ENCODE results near the gene MSRB1.
A peak's percentile ranks its signal among the peaks of the same experiment; 100 is the strongest.
"Not testable (repeated sequence)": the region's sequence is repeated elsewhere in the genome, so short reads cannot be mapped to it uniquely, and the experiment has no call there.

MSRB1 gene

GRCh38 chr16:1978476-1979120 is 35.6 kb upstream of the MSRB1 start:
- DNase-seq: no peak

DNA sequence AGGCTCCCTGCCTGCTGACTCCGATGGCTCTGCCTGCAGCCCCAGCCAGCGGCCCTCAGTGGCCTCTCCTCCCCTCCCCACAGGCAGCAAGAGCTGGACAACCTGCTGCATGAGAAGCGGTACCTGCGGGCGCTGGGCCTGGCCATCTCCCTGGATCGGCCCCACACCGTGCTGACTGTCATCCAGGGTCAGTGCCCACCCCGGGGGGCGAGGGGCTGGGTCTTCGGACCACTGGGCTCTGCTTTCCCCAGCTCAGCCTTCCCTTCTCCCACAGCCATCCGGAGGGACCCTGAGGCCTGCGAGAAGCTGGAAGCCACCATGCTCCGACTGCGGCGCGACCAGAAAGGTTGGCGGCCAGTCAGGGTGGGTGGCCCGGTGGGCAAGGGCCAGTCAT is 34.9 kb upstream of the MSRB1 start:
- DNase-seq: no peak

- DNase-seq: no peak
Measured at GRCh38 chr16:1976951-1977874, 34.2 kb upstream of the MSRB1 start.

DNA sequence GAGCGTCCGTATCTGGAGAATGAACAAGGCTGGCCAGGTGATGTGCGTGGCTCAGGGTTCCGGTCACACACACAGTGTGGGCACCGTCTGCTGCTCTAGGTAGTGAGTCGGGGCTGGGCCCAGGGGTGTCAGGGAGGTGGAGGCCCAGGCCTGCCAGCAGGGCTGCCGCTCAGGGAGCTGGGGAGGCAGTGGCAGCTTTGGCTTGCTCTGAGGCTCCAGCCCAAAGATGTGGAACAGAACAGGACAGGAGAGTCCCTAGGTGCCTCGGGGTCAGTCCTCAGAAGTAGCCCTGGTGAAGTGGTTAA is 33.2 kb upstream of the MSRB1 start:
- no peak for DNase-seq

DNA sequence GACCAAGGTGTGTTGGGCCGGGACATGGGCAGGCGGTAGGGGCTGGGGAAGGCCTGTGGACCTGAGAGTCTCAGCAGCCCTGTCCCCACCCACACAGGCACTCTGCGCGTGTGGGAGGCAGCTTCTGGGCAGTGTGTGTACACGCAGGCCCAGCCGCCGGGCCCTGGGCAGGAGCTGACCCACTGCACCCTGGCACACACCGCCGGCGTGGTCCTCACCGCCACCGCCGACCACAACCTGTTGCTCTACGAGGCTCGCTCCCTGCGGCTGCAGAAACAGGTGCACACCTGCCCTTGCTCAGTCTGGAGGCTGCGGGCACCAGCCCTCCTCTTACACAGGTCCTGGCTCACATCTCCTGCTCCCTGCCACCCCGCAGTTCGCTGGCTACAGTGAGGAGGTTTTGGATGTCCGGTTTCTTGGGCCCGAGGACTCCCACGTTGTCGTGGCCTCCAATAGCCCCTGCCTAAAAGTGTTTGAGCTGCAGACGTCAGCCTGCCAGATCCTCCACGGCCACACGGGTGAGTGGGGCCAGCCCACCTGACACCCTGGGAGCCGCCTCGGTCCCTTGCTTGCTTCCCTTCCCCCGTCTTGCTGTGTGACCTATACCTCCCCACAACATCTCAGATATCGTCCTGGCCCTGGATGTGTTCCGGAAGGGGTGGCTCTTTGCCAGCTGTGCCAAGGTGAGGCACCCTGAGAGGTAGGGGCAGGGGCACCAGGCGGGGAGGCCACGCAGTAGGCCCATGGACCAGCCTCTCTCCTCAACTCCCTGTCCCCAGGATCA is 32.6 kb upstream of the MSRB1 start:
- no peak for DNase-seq

GRCh38 chr16:1974157-1975070 is 31.4 kb upstream of the MSRB1 start:
- no peak for DNase-seq

DNA sequence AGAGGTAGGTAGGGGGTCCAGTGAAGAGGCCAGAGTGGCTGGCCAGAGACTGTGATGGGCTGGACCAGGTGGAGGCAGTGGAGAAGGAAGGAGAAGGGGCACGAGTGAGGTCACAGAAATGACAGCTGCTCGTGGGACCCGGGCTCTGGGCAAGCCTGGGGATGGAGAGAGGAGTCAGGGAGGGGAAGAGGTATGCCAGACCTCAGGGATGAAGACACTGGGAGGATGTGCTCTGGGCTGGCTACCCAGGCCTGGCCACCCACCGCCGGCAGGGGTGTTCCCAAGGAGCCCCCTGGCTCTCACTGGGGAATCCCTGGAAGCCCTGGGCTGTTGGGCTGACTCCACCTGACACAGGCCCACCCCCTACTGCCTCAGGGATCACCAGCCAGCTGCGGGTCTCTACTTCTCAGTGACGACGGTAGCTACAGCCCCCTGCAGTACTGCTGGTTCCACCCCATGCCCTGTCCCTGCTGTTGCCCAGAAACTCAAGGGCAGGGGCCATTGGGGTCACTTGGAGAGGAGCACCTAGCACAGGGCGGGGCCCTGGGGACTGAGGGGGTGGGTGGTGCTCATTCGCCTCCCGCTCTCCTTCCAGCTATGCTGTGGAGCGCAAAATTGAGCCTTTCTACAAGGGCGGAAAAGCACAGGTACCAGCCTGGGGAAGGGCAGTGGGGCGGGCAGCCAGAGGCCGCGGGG is 30.6 kb upstream of the MSRB1 start:
- DNase-seq: no peak

GRCh38 chr16:1972490-1972877 is 29.5 kb upstream of the MSRB1 start:
- DNase-seq: peak; percentile 16

DNA sequence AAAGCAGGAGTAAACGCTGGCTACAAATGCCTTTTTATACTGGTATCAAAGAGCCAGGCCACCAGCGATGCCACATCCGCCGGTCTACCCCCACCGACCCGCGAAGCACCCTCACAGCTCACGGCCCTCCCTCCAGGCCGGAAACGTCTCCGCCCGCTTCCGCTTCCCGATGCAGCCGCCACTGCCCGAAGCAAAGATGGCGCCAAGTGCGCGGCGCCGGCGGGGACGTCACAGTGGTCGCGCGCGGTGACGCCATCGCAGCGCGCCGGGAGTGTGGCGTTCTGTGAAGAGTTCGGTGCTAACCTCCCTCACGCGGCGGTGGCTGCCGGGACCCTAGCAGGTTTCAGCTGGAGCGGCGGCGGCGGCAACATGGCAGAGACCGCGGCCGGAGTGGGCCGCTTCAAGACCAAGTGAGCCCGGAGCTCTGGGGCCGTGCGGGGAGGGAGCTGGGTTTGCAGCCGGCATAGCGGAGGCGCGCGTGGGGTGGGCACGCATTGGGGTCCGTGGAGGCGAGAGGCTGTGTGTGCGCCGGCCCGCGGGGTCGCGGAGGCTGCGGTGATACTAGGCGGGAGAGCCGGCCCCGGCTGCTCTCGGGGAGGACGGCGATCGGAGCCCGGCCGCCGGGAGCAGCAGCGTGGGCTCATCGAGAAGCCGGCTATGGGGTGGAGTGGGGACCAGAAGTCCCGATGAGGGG is 28.9 kb upstream of the MSRB1 start, which contains the start of gene TBL3:
Gene TBL3 (plus strand): TSS at position 258 of the 694 bp plus-strand sequence. CDS start 112 bp downstream, at position 370.
- peak; percentile 92 for DNase-seq

- DNase-seq: no peak
Measured at GRCh38 chr16:1968146-1968953, 25.4 kb upstream of the MSRB1 start.

DNA sequence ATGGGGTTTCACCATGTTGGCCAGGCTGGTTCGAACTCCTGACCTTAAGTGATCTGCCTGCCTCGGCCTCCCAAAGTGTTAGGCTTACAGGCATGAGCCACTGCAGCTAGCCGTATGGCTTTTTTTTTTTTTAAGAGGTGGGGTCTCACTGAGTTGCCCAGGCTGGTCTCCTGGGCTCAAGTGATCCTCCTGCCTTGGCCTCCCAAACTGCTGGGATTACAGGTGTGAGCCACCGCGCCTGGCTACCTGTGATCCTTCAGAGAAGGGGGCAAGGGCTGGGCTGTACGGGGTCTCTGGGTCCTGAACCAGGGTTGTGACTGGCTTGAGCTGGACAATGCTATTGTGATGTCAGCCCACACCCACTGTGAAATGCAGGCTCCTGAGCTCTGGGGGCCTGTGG is 23.5 kb upstream of the MSRB1 start, which contains the start of gene RNF151:
Gene RNF151 (plus strand): TSS at position 397 of the 400 bp plus-strand sequence. CDS start 26 bp downstream, outside the sequence.
- no peak for DNase-seq

- DNase-seq: peak; percentile 13
Measured at GRCh38 chr16:1965396-1966001, 22.5 kb upstream of the MSRB1 start.

- DNase-seq: peak; percentile 100
Measured at GRCh38 chr16:1964506-1965395, 21.8 kb upstream of the MSRB1 start, which contains the start of gene RPS2. Gene RPS2, minus strand, starts transcription at chr16:1964826. Its CDS starts 201 bp downstream, at chr16:1964625.

DNA sequence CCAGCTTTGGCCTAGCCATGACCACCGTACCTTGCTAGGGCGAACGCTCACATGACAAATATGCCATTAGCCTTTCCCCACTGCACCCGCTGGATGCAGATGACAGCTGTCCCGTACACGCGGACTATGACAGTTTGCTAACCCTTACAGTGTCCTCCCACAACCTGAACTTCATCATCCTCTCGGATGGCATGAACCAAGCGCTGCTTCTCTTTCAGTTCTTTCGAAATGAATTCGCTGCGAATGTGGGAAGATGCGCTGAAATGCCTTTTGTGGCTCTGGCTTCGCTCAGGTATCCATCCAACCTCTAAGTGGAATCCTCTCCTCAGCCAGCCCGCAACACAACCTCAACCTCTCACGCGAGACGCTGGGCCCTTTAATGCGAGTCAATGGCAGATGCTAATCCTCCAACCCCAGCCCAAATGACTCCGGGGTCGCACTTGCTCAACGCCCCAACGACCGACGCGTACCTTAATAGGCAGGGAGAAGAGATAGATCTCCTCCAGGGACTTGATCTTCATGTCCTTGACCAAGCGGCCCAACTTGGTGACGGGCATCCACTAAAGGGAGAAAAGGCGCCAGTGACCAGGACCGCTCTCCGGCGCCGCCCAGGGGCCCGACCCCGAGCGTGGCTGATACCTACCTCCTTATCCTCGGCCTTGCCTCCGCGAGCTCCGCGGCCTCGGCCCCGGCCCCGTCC is 21.0 kb upstream of the MSRB1 start:
- peak; percentile 56 for DNase-seq

DNA sequence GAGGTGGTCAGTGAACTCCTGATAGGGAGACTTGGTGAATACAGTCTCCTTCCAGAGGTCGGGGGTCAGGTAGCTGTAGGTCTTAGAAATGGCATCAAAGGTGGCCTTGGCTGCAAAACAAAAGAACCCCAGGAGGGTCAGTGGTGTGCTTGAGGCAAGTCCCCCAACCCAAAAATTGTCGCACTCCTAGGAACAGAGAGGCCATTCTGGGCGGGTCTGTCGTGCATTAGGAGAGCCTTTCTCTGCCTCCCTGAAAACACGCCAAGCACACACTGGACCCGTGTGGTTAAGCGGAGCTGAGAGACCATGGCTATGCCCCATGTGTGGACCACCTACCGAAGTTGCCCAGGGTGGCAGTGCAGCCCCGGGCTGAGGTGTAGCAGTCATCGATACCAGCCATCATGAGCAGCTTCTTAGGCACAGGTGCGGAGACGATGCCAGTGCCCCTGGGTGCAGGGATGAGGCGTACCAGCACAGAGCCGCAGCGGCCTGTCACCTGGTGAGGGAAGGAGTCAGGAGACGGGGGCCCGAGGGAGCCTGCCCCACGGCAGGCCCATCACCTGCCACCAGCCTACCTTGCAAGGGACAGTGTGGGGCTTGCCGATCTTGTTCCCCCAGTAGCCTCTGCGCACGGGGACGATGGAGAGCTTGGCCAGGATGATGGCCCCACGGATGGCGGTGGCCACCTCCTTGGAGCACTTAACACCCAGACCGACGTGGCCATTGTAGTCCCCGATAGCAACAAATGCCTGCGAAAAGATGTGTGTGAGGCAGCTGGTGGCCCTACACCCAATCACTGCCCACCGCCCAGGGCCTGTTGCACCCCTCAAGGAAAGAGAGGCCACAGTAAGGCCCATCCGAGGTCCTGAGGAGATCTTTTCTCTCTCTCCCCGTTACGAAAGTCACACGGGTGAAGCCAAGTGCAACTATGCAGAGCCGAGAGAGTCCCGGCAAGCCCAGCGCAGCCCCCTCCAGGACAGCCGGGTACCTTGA is 19.5 kb upstream of the MSRB1 start:
- not testable (repeated sequence) for DNase-seq

- DNase-seq: no peak
Measured at GRCh38 chr16:1961651-1962067, 18.7 kb upstream of the MSRB1 start.

Measured in inflammatory macrophage treated with lipopolysaccharide for 4 hours (primary cell).